Activated CD4-positive, alpha-beta T cell treated with anti-CD3 and anti-CD28 coated beads, Interleukin-2, amount 50 U/mL, for 16 hours (primary cell): ENCODE data around the gene SELL.
"Not testable (repeated sequence)": the region's sequence is repeated elsewhere in the genome, so short reads cannot be mapped to it uniquely, and the experiment has no call there.

ENCODE experiments used
- DNase-seq: peaks from one replicate; pipeline ENCODE4 v3.0.0-alpha.2; 2020

SELL gene

GRCh38 chr1:169662680-169663079, 48.7 kb downstream of the SELL start:
- not testable (repeated sequence) for DNase-seq

GRCh38 chr1:169661066-169661465, 50.4 kb downstream of the SELL start:
- not testable (repeated sequence) for DNase-seq

DNA sequence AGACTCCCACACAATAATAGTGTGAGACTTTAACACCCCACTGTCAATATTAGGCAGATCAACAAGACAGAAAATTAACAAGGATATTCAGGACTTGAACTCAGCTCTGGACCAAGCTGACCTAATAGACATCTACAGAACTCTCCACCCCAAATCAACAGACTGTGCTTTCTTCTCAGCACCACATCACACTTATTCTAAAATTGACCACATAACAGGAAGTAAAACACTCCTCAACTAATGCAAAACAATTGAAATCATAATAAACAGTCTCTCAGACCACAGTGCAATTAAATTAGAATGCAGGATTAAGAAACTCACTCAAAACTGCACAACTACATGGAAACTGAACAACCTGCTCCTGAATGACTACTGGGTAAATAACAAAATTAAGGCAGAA, 52.6 kb downstream of the SELL start:
- not testable (repeated sequence) for DNase-seq

GRCh38 chr1:169653873-169654272, 57.5 kb downstream of the SELL start:
- no peak for DNase-seq

GRCh38 chr1:169651035-169651434, 60.4 kb downstream of the SELL start:
- no peak for DNase-seq

GRCh38 chr1:169650551-169650950, 60.9 kb downstream of the SELL start:
- DNase-seq: no peak

- no peak for DNase-seq
Observed at GRCh38 chr1:169648709-169649108, 62.7 kb downstream of the SELL start.

DNA sequence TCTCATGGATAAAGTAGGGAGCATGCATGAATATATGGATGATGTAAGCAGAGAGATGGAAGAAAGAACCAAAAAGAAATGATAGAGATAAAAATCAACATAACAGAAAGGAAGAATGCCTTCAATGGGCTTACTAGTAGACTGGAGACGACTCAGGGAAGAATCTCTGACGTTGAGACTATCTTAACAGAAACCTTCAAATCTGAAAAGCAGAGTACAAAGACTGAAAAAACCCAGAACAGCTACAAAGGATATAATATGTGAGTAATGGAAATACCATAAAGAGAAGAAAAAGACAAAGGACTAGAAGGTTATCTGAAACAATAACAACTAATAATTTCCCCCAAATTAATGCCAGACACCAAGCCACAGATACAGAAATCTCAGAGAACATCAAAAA, 63.2 kb downstream of the SELL start:
- no peak for DNase-seq

GRCh38 chr1:169647512-169647911, 63.9 kb downstream of the SELL start:
- no peak for DNase-seq

- DNase-seq: no peak
Observed at GRCh38 chr1:169644297-169644696, 67.1 kb downstream of the SELL start.
